PC-3 (cell line): ENCODE data around the gene DCUN1D1. TPM values are rescaled to one million over a fixed set of nuclear protein-coding genes. Genes with fewer than 3 reads are reported as not detected.

Source experiments
- ATAC-seq: fragments of 200-7000 bp; cut with Tn5 transposase; 2 replicates; pipeline ENCODE4 v1.9.1; 2020; ENCODE audit warnings: mild to moderate bottlenecking, moderate library complexity
- BruUV-seq: library from RNA; stranded (reverse); fragments of 400-500 nt; replicated peaks from 2 replicates; lab custom pipeline; 2021; lab: Mats Ljungman, UMichigan
- CTCF ChIA-PET: fragments of 300-600 bp; sonication (Branson Sonifier 250); formaldehyde crosslinking; loops from one replicate; lab custom pipeline; 2022; ENCODE audit warnings: antibody characterized with exemption; lab: Charles Lee
- POLR2A ChIA-PET: fragments of 300-600 bp; sonication (Branson Sonifier 250); formaldehyde crosslinking; loops from one replicate; lab custom pipeline; 2022; ENCODE audit warnings: antibody characterized with exemption; ENCODE audit not compliant: unreplicated experiment; lab: Charles Lee
- DNase-seq: peaks from one replicate; pipeline ENCODE4 v3.0.0-alpha.2; 2015
- H2AFZ ChIP-seq: fragments of 300-600 bp; sonication (generic); 2 replicates; pipeline ENCODE4 v1.6.0; 2016; ENCODE audit warnings: antibody characterized with exemption, low read length
- H3F3A ChIP-seq: fragments of 300-600 bp; sonication (generic); one replicate; pipeline ENCODE4 v1.6.0; 2017; ENCODE audit warnings: antibody characterized with exemption, low read length, control low read depth, mild to moderate bottlenecking; ENCODE audit not compliant: unreplicated experiment
- H3K27ac ChIP-seq: fragments of 300-600 bp; sonication (generic); 2 replicates; pipeline ENCODE4 v1.5.1; 2016; ENCODE audit warnings: mild to moderate bottlenecking, low read length
- H3K27me3 ChIP-seq: fragments of 300-600 bp; sonication (generic); 2 replicates; pipeline ENCODE4 v1.6.1; 2016; ENCODE audit warnings: low read length, mixed read lengths
- H3K36me3 ChIP-seq: fragments of 300-600 bp; sonication (generic); 2 replicates; pipeline ENCODE4 v1.6.1; 2016; ENCODE audit warnings: low read depth, mixed run types, low read length, mixed read lengths
- H3K4me1 ChIP-seq: fragments of 300-600 bp; sonication (generic); 2 replicates; pipeline ENCODE4 v1.5.1; 2016; ENCODE audit warnings: low read length; ENCODE audit not compliant: insufficient read depth
- H3K4me2 ChIP-seq: fragments of 300-600 bp; sonication (generic); 2 replicates; pipeline ENCODE4 v1.6.0; 2016; ENCODE audit warnings: low read length
- H3K4me3 ChIP-seq: fragments of 300-600 bp; sonication (generic); 2 replicates; pipeline ENCODE4 v1.5.1; 2016; ENCODE audit warnings: mild to moderate bottlenecking, low read length, mixed read lengths
- H3K79me2 ChIP-seq: fragments of 300-600 bp; sonication (generic); 2 replicates; pipeline ENCODE4 v1.6.1; 2017; ENCODE audit warnings: low read length, mixed read lengths
- H3K9ac ChIP-seq: fragments of 300-600 bp; sonication (generic); 2 replicates; pipeline ENCODE4 v1.6.0; 2016; ENCODE audit warnings: mild to moderate bottlenecking, low read length
- H3K9me2 ChIP-seq: fragments of 300-600 bp; sonication (generic); replicated peaks from 2 replicates; pipeline ENCODE4 v1.6.1; 2016; ENCODE audit warnings: mixed run types, low read length, mixed read lengths
- H3K9me3 ChIP-seq: fragments of 300-600 bp; sonication (generic); 2 replicates; pipeline ENCODE4 v1.6.1; 2016; ENCODE audit warnings: low read length, mixed read lengths
- H4K20me1 ChIP-seq: fragments of 300-600 bp; sonication (generic); 2 replicates; pipeline ENCODE4 v1.6.1; 2016; ENCODE audit warnings: low read length, mixed read lengths
- CTCF ChIP-seq: fragments of 300-600 bp; sonication (generic); conservative IDR thresholded peaks from 2 replicates; pipeline ENCODE4 v1.5.1; 2017; ENCODE audit warnings: antibody characterized with exemption, low read depth, mild to moderate bottlenecking, low read length
- EZH2 ChIP-seq: fragments of 300-600 bp; sonication (generic); IDR thresholded peaks from one replicate; pipeline ENCODE4 v1.6.1; 2017; ENCODE audit warnings: antibody characterized with exemption, mild to moderate bottlenecking, low read length; ENCODE audit not compliant: unreplicated experiment
- EZH2phosphoT487 ChIP-seq: fragments of 300-600 bp; sonication (generic); IDR thresholded peaks from 2 replicates; pipeline ENCODE4 v1.6.1; 2018; ENCODE audit warnings: mild to moderate bottlenecking, antibody characterized with exemption, low read length, borderline replicate concordance
- intact Hi-C: fragments of 100-400 bp; cut with micrococcal nuclease; formaldehyde crosslinking; loops from 2 replicates; pipeline ENCODE4 v1.9.0; 2023
- total RNA-seq: library from RNA; depleted of rRNA; stranded (reverse); fragments of >200 nt; gene quantifications from 2 replicates; pipeline ENCODE4 v1.2.3, GENCODE V29; 2014

The DCUN1D1 gene
- total RNA-seq, 1 experiment from 2014 or later, result 39.7 TPM

GRCh38 chr3:182986021-182986420, 5.7 kb upstream of the DCUN1D1 start:
- TF ChIP-seq EZH2 (no peak), CTCF (no peak), EZH2phosphoT487 (no peak)
- POLR2A ChIA-PET, result no interaction called here
- intact Hi-C loops, result no loop called here
- no TSS peak for BruUV-seq
- CTCF ChIA-PET, result no interaction called here
- Histone ChIP-seq H3K9me2 (no peaks in the 10 kb centered on the region), H3K4me3 (no peak overlapping the region), H3F3A (no peaks in the 10 kb centered on the region), H2AFZ (no peak overlapping the region), H3K36me3 (no peaks in the 10 kb centered on the region), H3K79me2 (no peaks in the 10 kb centered on the region), H3K9me3 (no peaks in the 10 kb centered on the region), H3K27me3 (no peaks in the 10 kb centered on the region), H3K27ac (no peak overlapping the region), H3K4me2 (no peak overlapping the region), H3K4me1 (no peaks in the 10 kb centered on the region), H3K9ac (no peak overlapping the region), H4K20me1 (no peaks in the 10 kb centered on the region)
- DNase-seq, result no peak
- ATAC-seq, result no peak

DNA sequence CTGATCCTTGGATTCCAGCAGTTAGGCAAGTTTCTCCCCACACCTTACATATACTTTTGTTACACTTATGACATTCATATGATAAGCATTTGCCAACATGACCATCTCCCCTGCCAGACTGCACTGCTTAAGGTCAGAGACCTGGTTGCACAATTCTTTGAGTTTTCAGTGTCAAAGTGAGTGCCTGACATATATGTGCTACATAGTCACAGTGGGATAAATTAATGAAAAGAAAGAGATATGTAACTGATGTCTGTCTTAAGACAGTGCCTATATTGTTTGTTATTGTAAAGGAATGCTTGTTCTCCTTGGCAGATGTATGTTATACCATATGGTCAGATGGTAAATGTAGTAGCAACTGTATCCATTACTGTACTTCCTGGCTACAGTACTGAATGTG, 3.5 kb upstream of the DCUN1D1 start:
- peaks cover 10% of the 10 kb centered on the region for H3K79me2 ChIP-seq
- CTCF ChIA-PET, result no interaction called here

DNA sequence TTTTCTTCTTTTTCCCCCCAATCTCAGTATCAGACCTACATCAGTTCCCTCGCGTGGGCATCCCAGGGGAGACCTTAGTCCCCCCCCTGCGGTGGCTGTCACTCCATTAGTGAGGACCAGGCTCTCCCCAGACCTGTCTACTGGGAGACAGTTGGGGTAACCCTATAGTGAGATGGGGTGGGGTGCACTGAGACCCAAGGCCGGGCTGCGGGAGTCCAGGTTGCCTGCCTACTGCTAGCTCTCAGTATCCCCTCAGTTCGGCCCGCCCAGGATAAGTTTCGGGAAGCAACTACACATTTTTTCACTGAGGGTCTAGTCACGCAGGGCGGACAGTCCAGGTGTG, 671 bp upstream of the DCUN1D1 start:
- H3K4me3 ChIP-seq, result peak overlapping the region; percentile 70
- POLR2A ChIA-PET, result no interaction called here
- H3K27ac ChIP-seq, result no peak overlapping the region
- H3K9me3 ChIP-seq, result no peaks in the 10 kb centered on the region
- no peak for DNase-seq
- H3K4me1 ChIP-seq, result peaks cover 14% of the 10 kb centered on the region
- H3F3A ChIP-seq, result no peaks in the 10 kb centered on the region
- no peaks in the 10 kb centered on the region for H3K9me2 ChIP-seq
- peaks cover 16% of the 10 kb centered on the region; the same call in 1 of the 2 replicates for H4K20me1 ChIP-seq
- intact Hi-C loops, result no loop called here
- peak overlapping the region; percentile 91 for H3K4me2 ChIP-seq
- no peaks in the 10 kb centered on the region for H3K36me3 ChIP-seq
- H3K27me3 ChIP-seq, result no peaks in the 10 kb centered on the region
- peaks cover 39% of the 10 kb centered on the region for H3K79me2 ChIP-seq
- peak overlapping the region; percentile 63 for H3K9ac ChIP-seq
- peak overlapping the region; percentile 89 for H2AFZ ChIP-seq
- no peak for ATAC-seq
- CTCF ChIA-PET, result no interaction called here
- TF ChIP-seq EZH2 (no peak), CTCF (no peak), EZH2phosphoT487 (no peak)
- TSS peak; percentile 79 for BruUV-seq

More for the DNA sequence above, 3.5 kb upstream of the DCUN1D1 start:
- no peak overlapping the region for H3K4me3 ChIP-seq
- POLR2A ChIA-PET, result no interaction called here
- no peaks in the 10 kb centered on the region for H3K36me3 ChIP-seq
- no peaks in the 10 kb centered on the region for H3K9me2 ChIP-seq
- DNase-seq, result no peak
- no peak overlapping the region for H3K4me2 ChIP-seq
- ATAC-seq, result no peak
- no peak for TF ChIP-seq CTCF
- no peak for TF ChIP-seq EZH2phosphoT487
- TF ChIP-seq EZH2, result no peak
- no peak overlapping the region for H3K9ac ChIP-seq
- H3F3A ChIP-seq, result no peaks in the 10 kb centered on the region
- H4K20me1 ChIP-seq, result peaks cover 5% of the 10 kb centered on the region; the same call in 1 of the 2 replicates
- H3K27me3 ChIP-seq, result no peaks in the 10 kb centered on the region
- intact Hi-C loops, result no loop called here
- no peaks in the 10 kb centered on the region for H3K9me3 ChIP-seq
- H3K27ac ChIP-seq, result no peak overlapping the region
- peaks cover 4% of the 10 kb centered on the region for H3K4me1 ChIP-seq
- no peak overlapping the region for H2AFZ ChIP-seq
- no TSS peak for BruUV-seq
